ENCODE results near the gene RABGGTA. TPM values are rescaled to one million over a fixed set of nuclear protein-coding genes. Genes with fewer than 3 reads are reported as not detected.

The RABGGTA gene
- total and polyA plus RNA-seq, 9 of the 15 experiments (the other 6 are each of a cell fraction or from before 2014, with no cell fraction given) = 4.5 to 24.2 (median 15.5) TPM

DNA sequence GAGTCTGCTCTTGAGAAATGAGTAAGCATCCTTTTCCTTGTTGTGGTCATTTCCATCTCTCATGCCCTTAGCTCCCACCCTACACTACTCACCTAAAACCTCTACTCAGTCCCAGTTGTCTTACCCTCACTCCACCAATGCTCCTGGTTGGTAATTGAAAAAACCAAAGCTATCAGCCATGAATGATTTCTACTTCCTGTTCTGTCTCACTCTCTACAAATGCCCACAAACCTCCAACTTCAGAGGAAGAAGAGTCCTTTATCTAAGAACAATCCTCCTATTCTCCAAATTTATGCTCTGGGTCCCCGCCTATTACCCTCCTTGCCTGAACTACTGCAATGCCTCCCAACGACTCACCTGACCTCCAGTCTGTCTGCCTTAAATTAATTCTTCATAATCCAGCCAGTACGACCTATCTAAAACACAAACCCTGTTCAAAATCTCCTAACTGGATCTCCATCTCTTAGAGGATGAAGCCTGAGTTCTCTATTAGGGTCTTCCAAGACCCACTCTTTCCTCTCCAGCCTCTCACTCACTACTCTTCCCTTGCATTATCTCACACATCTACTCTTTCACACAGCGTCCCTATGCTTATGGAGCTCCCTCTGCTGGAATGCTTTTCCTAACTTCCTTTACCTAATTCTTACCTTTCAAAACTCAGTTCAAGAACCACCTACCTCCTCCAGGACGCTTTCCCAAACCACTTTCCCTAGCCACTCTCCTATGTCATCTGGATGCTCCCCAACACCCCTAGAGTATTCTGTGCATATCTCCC, 26.0 kb upstream of the RABGGTA start:
- FAIRE-seq (peak; percentile 40), DNase-seq (ENCODE audit: extremely low read depth in 1 of 4, low spot score in 3 of 4) (peak in 2 of 4 experiments; percentile 32 to 60), ATAC-seq (peak; percentile 63)
- Histone ChIP-seq H3K79me2 (ENCODE audit: control insufficient read depth, insufficient read depth, low read length) (peaks cover 28% of the 10 kb centered on the region), H3K27ac (ENCODE audit: extremely low read depth, low read depth, low read length) (no peak overlapping the region), H3K9ac (ENCODE audit: insufficient read depth in 1 of 2, low read depth in 2 of 2, low read length in 2 of 2) (no peak overlapping the region), H4K20me1 (replicated peaks; ENCODE audit: control insufficient read depth, insufficient read depth, low read length) (no peaks in the 10 kb centered on the region), H3K4me1 (replicated peaks in 1 of 2; ENCODE audit: control insufficient read depth in 2 of 2, insufficient read depth in 2 of 2, low read length in 2 of 2) (peaks cover 12 to 14% of the 10 kb centered on the region in 2 experiments; a peak in 4 of 5 replicates), H3K9me3 (replicated peaks; ENCODE audit: control insufficient read depth, insufficient read depth, low read depth, low read length) (no peaks in the 10 kb centered on the region), H2AFZ (ENCODE audit: low read depth, low read length) (0 out of 2 replicates have a peak overlapping the region, but pooled peaks have one; percentile 38), H3K4me2 (ENCODE audit: insufficient read depth, low read length) (no peak overlapping the region; the same call in 1 of the 2 replicates), H3K36me3 (ENCODE audit: control insufficient read depth, insufficient read depth, low read length) (peaks cover 32% of the 10 kb centered on the region), H3K9me1 (ENCODE audit: control insufficient read depth, insufficient read depth, low read length) (peaks cover 3% of the 10 kb centered on the region), H3K27me3 (ENCODE audit: control insufficient read depth in 2 of 2, insufficient read depth in 2 of 2, low read length in 2 of 2) (no peaks in the 10 kb centered on the region), H3K4me3 (no peak overlapping the region)
- BruUV-seq (replicated peaks) = no TSS peak
- in situ Hi-C loops (cut with MboI) = loop anchor here (5.0 to 10.0 kb wide), 2 partner anchors 55 to 283 kb away; partner anchors contain the start of gene TINF2
- WGBS (ENCODE audit: insufficient coverage, low coverage, missing lambda C conversion rate) = 30% methylated on average over 5 of the region's 5 CpGs
- ChIA-PET POLR2A (interaction anchor here (0.6 to 3.8 kb wide), 6 partner anchors 42 to 134 kb away, joined by 3 to 18 read pairs (median 4); partner anchors contain the start of genes CHMP4A and TINF2), CTCF (ENCODE audit: low intra/inter-chr PET ratio) (interaction anchor here (0.8 to 3.3 kb wide), 9 partner anchors 19 to 283 kb away, joined by 3 to 41 read pairs (median 5); partner anchors contain the start of genes MDP1, RABGGTA and TINF2)
- intact Hi-C loops (cut with micrococcal nuclease) = loop anchor here (1.0 kb wide), 3 partner anchors 54 to 239 kb away; partner anchors contain the start of gene MDP1
- TF ChIP-seq GATA2 (CRISPR knock-in tag; IDR thresholded peaks at IDR 0.05) (peak; percentile 79), SMC3 (conservative IDR thresholded peaks at IDR 0.05; ENCODE audit: insufficient read depth, low read depth, low read length) (peak; percentile 31; the same call in 1 of the 2 replicates), EHMT2 (IDR thresholded peaks at IDR 0.05) (peak; percentile 57; the same call in 1 of the 2 replicates), JUND (IDR thresholded peaks at IDR 0.05; ENCODE audit: borderline replicate concordance, low read depth, low read length) (peak; percentile 16; the same call in 1 of the 2 replicates), JUND (tag; IDR thresholded peaks at IDR 0.05; ENCODE audit: borderline replicate concordance, low read depth, low read length) (no peak; the same call in 2 of the 3 replicates), SRF (CRISPR knock-in tag; IDR thresholded peaks at IDR 0.05) (no peak), MYNN (IDR thresholded peaks at IDR 0.05) (no peak), MYNN (CRISPR knock-in tag; IDR thresholded peaks at IDR 0.05) (no peak), ZNF324 (CRISPR knock-in tag; IDR thresholded peaks at IDR 0.05) (no peak), RAD21 (CRISPR knock-in tag; conservative IDR thresholded peaks at IDR 0.05 in 1 of 2, IDR thresholded peaks at IDR 0.05 in 1 of 2) (peak; percentile 28 to 67; a peak in 3 of 4 replicates), CREM (IDR thresholded peaks at IDR 0.05; ENCODE audit: low read depth) (0 out of 2 replicates have a peak, but pooled peaks have one; percentile 13)
- TF ChIP-seq, protein P1, sequence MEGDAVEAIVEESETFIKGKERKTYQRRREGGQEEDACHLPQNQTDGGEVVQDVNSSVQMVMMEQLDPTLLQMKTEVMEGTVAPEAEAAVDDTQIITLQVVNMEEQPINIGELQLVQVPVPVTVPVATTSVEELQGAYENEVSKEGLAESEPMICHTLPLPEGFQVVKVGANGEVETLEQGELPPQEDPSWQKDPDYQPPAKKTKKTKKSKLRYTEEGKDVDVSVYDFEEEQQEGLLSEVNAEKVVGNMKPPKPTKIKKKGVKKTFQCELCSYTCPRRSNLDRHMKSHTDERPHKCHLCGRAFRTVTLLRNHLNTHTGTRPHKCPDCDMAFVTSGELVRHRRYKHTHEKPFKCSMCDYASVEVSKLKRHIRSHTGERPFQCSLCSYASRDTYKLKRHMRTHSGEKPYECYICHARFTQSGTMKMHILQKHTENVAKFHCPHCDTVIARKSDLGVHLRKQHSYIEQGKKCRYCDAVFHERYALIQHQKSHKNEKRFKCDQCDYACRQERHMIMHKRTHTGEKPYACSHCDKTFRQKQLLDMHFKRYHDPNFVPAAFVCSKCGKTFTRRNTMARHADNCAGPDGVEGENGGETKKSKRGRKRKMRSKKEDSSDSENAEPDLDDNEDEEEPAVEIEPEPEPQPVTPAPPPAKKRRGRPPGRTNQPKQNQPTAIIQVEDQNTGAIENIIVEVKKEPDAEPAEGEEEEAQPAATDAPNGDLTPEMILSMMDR (IDR thresholded peaks at IDR 0.05 in 2 of 3, conservative IDR thresholded peaks at IDR 0.05 in 1 of 3; ENCODE audit: insufficient read depth in 2 of 3, low read depth in 1 of 3, low read length in 3 of 3) = peak; percentile 50 to 67 (median 54); a peak in 5 of 6 replicates

Data from K562 (cell line).